OCI-LY7 (cell line): Measurements from ENCODE around the gene CA9. TPM values are rescaled to one million over a fixed set of nuclear protein-coding genes. Genes with fewer than 3 reads are reported as not detected.
A peak's percentile ranks its signal among the peaks of the same experiment; 100 is the strongest.

Experiments
- BruUV-seq: library from RNA; stranded (reverse); fragments of 400-500 nt; replicated peaks from 2 replicates; lab custom pipeline; 2021; lab: Mats Ljungman, UMichigan
- CTCF ChIA-PET: fragments of 300-600 bp; sonication (Branson Sonifier 250); formaldehyde crosslinking; loops from one replicate; lab custom pipeline; 2022; ENCODE audit warnings: antibody characterized with exemption; ENCODE audit not compliant: unreplicated experiment; lab: Charles Lee
- POLR2A ChIA-PET: fragments of 300-600 bp; sonication (Branson Sonifier 250); formaldehyde crosslinking; loops from one replicate; lab custom pipeline; 2022; ENCODE audit warnings: antibody characterized with exemption; lab: Charles Lee
- DNase-seq: peaks from one replicate; pipeline ENCODE4 v3.0.0-alpha.2; 2015; ENCODE audit warnings: low spot score
- H2AFZ ChIP-seq: fragments of 200-600 bp; sonication (generic), shearing (Covaris generic); 2 replicates; pipeline ENCODE4 v1.6.1; 2014; ENCODE audit warnings: mild to moderate bottlenecking, antibody characterized with exemption, low read length, moderate library complexity
- H3K27ac ChIP-seq: fragments of 200-600 bp; sonication (generic); 2 replicates; pipeline ENCODE4 v1.5.1; 2014; ENCODE audit warnings: mixed run types, low read depth, mild to moderate bottlenecking, moderate library complexity, low read length, inconsistent platforms; ENCODE audit not compliant: poor library complexity, severe bottlenecking
- H3K36me3 ChIP-seq: fragments of 200-600 bp; sonication (generic); 2 replicates; pipeline ENCODE4 v1.6.1; 2014; ENCODE audit warnings: mild to moderate bottlenecking, antibody characterized with exemption, low read length, moderate library complexity, mixed read lengths; ENCODE audit not compliant: insufficient read depth
- H3K4me1 ChIP-seq: fragments of 200-600 bp; sonication (generic); 2 replicates; pipeline ENCODE4 v1.5.1; 2014; ENCODE audit warnings: mild to moderate bottlenecking, low read length; ENCODE audit not compliant: insufficient read depth, poor library complexity, severe bottlenecking
- H3K4me2 ChIP-seq: fragments of 200-600 bp; sonication (generic); 2 replicates; pipeline ENCODE4 v1.6.1; 2014; ENCODE audit warnings: mild to moderate bottlenecking, low read length
- H3K4me3 ChIP-seq: fragments of 200-600 bp; sonication (generic); 2 replicates; pipeline ENCODE4 v1.5.1; 2014; ENCODE audit warnings: mild to moderate bottlenecking, low read depth, low read length; ENCODE audit not compliant: poor library complexity, severe bottlenecking
- H3K79me2 ChIP-seq: fragments of 200-600 bp; sonication (generic); 2 replicates; pipeline ENCODE4 v1.6.1; 2016; ENCODE audit warnings: low read depth, mild to moderate bottlenecking, low read length, moderate library complexity, mixed read lengths; ENCODE audit not compliant: insufficient read depth
- H3K9me2 ChIP-seq: fragments of 200-600 bp; sonication (generic); 2 replicates; pipeline ENCODE4 v1.6.1; 2016; ENCODE audit warnings: mild to moderate bottlenecking, low read length, mixed read lengths; ENCODE audit not compliant: insufficient read depth
- H3K9me3 ChIP-seq: fragments of 200-600 bp; sonication (generic); 2 replicates; pipeline ENCODE4 v1.6.1; 2014; ENCODE audit warnings: mild to moderate bottlenecking, mixed run types, low read length, mixed read lengths
- H4K20me1 ChIP-seq: fragments of 200-600 bp; sonication (generic); 2 replicates; pipeline ENCODE4 v1.6.1; 2014; ENCODE audit warnings: mild to moderate bottlenecking, antibody characterized with exemption, low read length, moderate library complexity, mixed read lengths; ENCODE audit not compliant: insufficient read depth
- EZH2phosphoT487 ChIP-seq: fragments of 200-600 bp; sonication (generic); IDR thresholded peaks from 2 replicates; pipeline ENCODE4 v1.6.1; 2018; ENCODE audit warnings: low read depth, borderline replicate concordance, mild to moderate bottlenecking, mixed run types, antibody characterized with exemption, low read length, moderate library complexity, mixed read lengths
- intact Hi-C: fragments of 100-400 bp; cut with micrococcal nuclease; formaldehyde crosslinking; loops from one replicate; pipeline ENCODE4 v1.10.0; 2022; ENCODE audit not compliant: unreplicated experiment
- total RNA-seq, 2 experiments: library from RNA; depleted of rRNA in 1 of 2; stranded (reverse); fragments of >200 nt in 1 of 2; shearing (Covaris generic) in 1 of 2; gene quantifications; 2 replicates each; pipeline ENCODE4 v1.2.3, GENCODE V29; 2014 to 2022
- TF ChIP-seq, protein P1 (sequence below): fragments of 200-600 bp; sonication (generic); conservative IDR thresholded peaks from 2 replicates; pipeline ENCODE4 v1.5.1; 2014; ENCODE audit warnings: mild to moderate bottlenecking, antibody characterized with exemption, low read length, moderate library complexity, mixed read lengths

CA9 gene
- total RNA-seq, 2 experiments from 2014 or later, result 0.16 TPM; not detected in 1

- intact Hi-C loops, result no loop called here
- Histone ChIP-seq H4K20me1 (no peaks in the 10 kb centered on the region), H3K4me1 (peaks cover 46% of the 10 kb centered on the region), H3K79me2 (no peaks in the 10 kb centered on the region), H3K27ac (no peak within 1 kb of the TSS), H3K4me2 (peak within 1 kb of the TSS; percentile 66), H3K9me2 (no peaks in the 10 kb centered on the region), H2AFZ (peak within 1 kb of the TSS; percentile 65), H3K4me3 (peak within 1 kb of the TSS; percentile 54), H3K36me3 (no peaks in the 10 kb centered on the region), H3K9me3 (no peaks in the 10 kb centered on the region)
- CTCF ChIA-PET, result no interaction called here
- TF ChIP-seq, protein P1, sequence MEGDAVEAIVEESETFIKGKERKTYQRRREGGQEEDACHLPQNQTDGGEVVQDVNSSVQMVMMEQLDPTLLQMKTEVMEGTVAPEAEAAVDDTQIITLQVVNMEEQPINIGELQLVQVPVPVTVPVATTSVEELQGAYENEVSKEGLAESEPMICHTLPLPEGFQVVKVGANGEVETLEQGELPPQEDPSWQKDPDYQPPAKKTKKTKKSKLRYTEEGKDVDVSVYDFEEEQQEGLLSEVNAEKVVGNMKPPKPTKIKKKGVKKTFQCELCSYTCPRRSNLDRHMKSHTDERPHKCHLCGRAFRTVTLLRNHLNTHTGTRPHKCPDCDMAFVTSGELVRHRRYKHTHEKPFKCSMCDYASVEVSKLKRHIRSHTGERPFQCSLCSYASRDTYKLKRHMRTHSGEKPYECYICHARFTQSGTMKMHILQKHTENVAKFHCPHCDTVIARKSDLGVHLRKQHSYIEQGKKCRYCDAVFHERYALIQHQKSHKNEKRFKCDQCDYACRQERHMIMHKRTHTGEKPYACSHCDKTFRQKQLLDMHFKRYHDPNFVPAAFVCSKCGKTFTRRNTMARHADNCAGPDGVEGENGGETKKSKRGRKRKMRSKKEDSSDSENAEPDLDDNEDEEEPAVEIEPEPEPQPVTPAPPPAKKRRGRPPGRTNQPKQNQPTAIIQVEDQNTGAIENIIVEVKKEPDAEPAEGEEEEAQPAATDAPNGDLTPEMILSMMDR, result no peak
- TF ChIP-seq EZH2phosphoT487, result no peak
- no peak for DNase-seq
- BruUV-seq, result no TSS peak
- POLR2A ChIA-PET, result interaction anchor here (0.6 to 1.0 kb wide), 4 partner anchors 9 to 39 kb away, joined by 3 to 5 read pairs (median 4); no protein-coding TSS in a partner anchor
Measured at GRCh38 chr9:35689542-35690293, 16.0 kb downstream of the CA9 start, which contains the start of gene TPM2. TSS of gene TPM2 (minus strand) at chr9:35689925. CDS start at chr9:35689817, 108 bp downstream.

- H3K4me3 ChIP-seq, result peak overlapping the region; percentile 54
- no peaks in the 10 kb centered on the region for H3K9me3 ChIP-seq
- POLR2A ChIA-PET, result interaction anchor here (0.6 to 1.0 kb wide), 4 partner anchors 9 to 38 kb away, joined by 3 to 5 read pairs (median 4); no protein-coding TSS in a partner anchor
- CTCF ChIA-PET, result no interaction called here
- H3K36me3 ChIP-seq, result no peaks in the 10 kb centered on the region
- no peak overlapping the region for H3K27ac ChIP-seq
- H3K9me2 ChIP-seq, result no peaks in the 10 kb centered on the region
- peak overlapping the region; percentile 66 for H3K4me2 ChIP-seq
- no TSS peak for BruUV-seq
- peak overlapping the region; percentile 21; the same call in 1 of the 2 replicates for H2AFZ ChIP-seq
- intact Hi-C loops, result no loop called here
- no peak for DNase-seq
- no peaks in the 10 kb centered on the region for H3K79me2 ChIP-seq
- no peaks in the 10 kb centered on the region for H4K20me1 ChIP-seq
- TF ChIP-seq, protein P1, result no peak
- TF ChIP-seq EZH2phosphoT487, result no peak
- peaks cover 46% of the 10 kb centered on the region for H3K4me1 ChIP-seq
Measured at GRCh38 chr9:35690294-35690613, 16.5 kb downstream of the CA9 start.
